Panc1 (cell line): ENCODE data around the gene CDH12. TPM values are rescaled to one million over a fixed set of nuclear protein-coding genes. Genes with fewer than 3 reads are reported as not detected.

Experiments
- ATAC-seq: fragments of 200-7000 bp; cut with Tn5 transposase; 2 replicates; pipeline ENCODE4 v1.9.1; 2020; ENCODE audit warnings: mild to moderate bottlenecking, moderate library complexity
- BruUV-seq: library from RNA; stranded (reverse); fragments of 400-500 nt; replicated peaks from 2 replicates; lab custom pipeline; 2021; lab: Mats Ljungman, UMichigan
- CTCF ChIA-PET: fragments of 300-600 bp; sonication (Branson Sonifier 250); formaldehyde crosslinking; loops from one replicate; lab custom pipeline; 2022; ENCODE audit warnings: antibody characterized with exemption; lab: Charles Lee
- POLR2A ChIA-PET: fragments of 300-600 bp; sonication (Branson Sonifier 250); formaldehyde crosslinking; loops from one replicate; lab custom pipeline; 2022; ENCODE audit warnings: antibody characterized with exemption; lab: Charles Lee
- DNase-seq: peaks from one replicate; pipeline ENCODE4 v3.0.0-alpha.2; 2010; ENCODE audit warnings: low read depth, low spot score
- H3K27ac ChIP-seq: 2 replicates; pipeline ENCODE4 v1.5.1; 2011; ENCODE audit warnings: mild to moderate bottlenecking, low read length, inconsistent platforms
- H3K27me3 ChIP-seq: fragments of 200-500 bp; sonication (Bioruptor generic); 2 replicates; pipeline ENCODE4 v1.6.0; 2014; ENCODE audit warnings: low read length, inconsistent platforms; ENCODE audit not compliant: control insufficient read depth, insufficient read depth
- H3K36me3 ChIP-seq: fragments of 200-500 bp; sonication (Bioruptor generic); 2 replicates; pipeline ENCODE4 v1.5.1; 2014; ENCODE audit warnings: inconsistent platforms, mild to moderate bottlenecking, low read length, moderate library complexity; ENCODE audit not compliant: control insufficient read depth, insufficient read depth
- H3K4me1 ChIP-seq: 2 replicates; pipeline ENCODE4 v1.5.1; 2011; ENCODE audit warnings: inconsistent platforms, mild to moderate bottlenecking, low read length, moderate library complexity; ENCODE audit not compliant: control insufficient read depth, insufficient read depth
- H3K4me3 ChIP-seq, 2 experiments: 2 replicates each; pipeline ENCODE4 v1.5.1; 2011 to 2012; ENCODE audit warnings: low read depth in 2 of 2, low read length in 2 of 2, mild to moderate bottlenecking in 2 of 2, inconsistent platforms in 1 of 2, moderate library complexity in 1 of 2
- H3K9me3 ChIP-seq: fragments of 200-500 bp; sonication (Bioruptor generic); 2 replicates; pipeline ENCODE4 v1.5.1; 2014; ENCODE audit warnings: low read depth, mild to moderate bottlenecking, inconsistent platforms, low read length, moderate library complexity; ENCODE audit not compliant: control insufficient read depth, insufficient read depth
- POLR2AphosphoS5 ChIP-seq: IDR thresholded peaks from 2 replicates; pipeline ENCODE4 v1.6.1; 2012; ENCODE audit warnings: mild to moderate bottlenecking, low read depth, low read length, moderate library complexity
- SIN3A ChIP-seq: IDR thresholded peaks from 2 replicates; pipeline ENCODE4 v1.6.1; 2012; ENCODE audit warnings: low read depth, mild to moderate bottlenecking, low read length, moderate library complexity, borderline replicate concordance; ENCODE audit not compliant: insufficient read depth
- TCF7L2 ChIP-seq: IDR thresholded peaks from 2 replicates; pipeline ENCODE4 v1.6.1; 2011; ENCODE audit warnings: mild to moderate bottlenecking, low read depth, low read length, inconsistent platforms
- in situ Hi-C: cut with HindIII; loops from 2 replicates; pipeline ENCODE4 v1.10.0; 2016; ENCODE audit warnings: low sequenced_read_pairs, low pct_unique_long_range_greater_than_20kb
- intact Hi-C: fragments of 100-400 bp; cut with micrococcal nuclease; formaldehyde crosslinking; loops from one replicate; pipeline ENCODE4 v1.10.0; 2022; ENCODE audit not compliant: unreplicated experiment
- total RNA-seq: library from RNA; stranded (reverse); gene quantifications from one replicate; pipeline ENCODE4 v1.2.1, GENCODE V29; 2021; ENCODE audit not compliant: unreplicated experiment
- TF ChIP-seq, protein P1 (sequence below), 2 experiments: IDR thresholded peaks; 2 replicates each; pipeline ENCODE4 v1.6.1; 2011 to 2012; ENCODE audit warnings: low read depth in 2 of 2, control low read depth in 1 of 2, low read length in 1 of 2, mild to moderate bottlenecking in 1 of 2, moderate library complexity in 1 of 2; ENCODE audit not compliant: insufficient read depth in 1 of 2
- TF ChIP-seq, protein P2 (sequence below): fragments of 450-650 bp; IDR thresholded peaks from 2 replicates; pipeline ENCODE4 v1.5.1; 2017; ENCODE audit warnings: mild to moderate bottlenecking

The CDH12 gene
- total RNA-seq, 1 experiment from 2014 or later, result not detected

DNA sequence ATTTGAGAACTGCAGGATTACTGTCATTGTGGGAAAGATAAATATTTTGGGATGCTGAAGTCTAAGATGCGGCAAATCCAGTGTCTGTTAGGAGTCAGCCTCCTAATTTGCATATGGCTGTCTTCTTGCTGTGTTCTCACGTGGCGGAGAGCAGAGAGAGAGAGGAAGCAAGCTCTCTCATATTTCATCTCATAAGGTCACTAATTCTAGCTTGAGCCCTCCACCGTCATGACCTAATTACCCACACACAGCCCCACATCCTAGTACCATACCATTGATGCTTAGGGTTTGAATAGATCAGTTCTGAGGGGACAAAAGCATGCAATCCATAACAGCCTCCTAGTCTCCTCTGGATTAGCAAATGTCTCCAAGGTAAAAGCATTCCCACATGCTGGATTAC lies 124.5 kb downstream of the CDH12 start:
- Histone ChIP-seq H3K27me3 (no peaks in the 10 kb centered on the region), H3K9me3 (no peaks in the 10 kb centered on the region), H3K4me3 (no peak overlapping the region), H3K4me1 (no peaks in the 10 kb centered on the region), H3K36me3 (no peaks in the 10 kb centered on the region), H3K27ac (no peak overlapping the region)
- BruUV-seq, result no TSS peak
- DNase-seq (no peak), ATAC-seq (no peak)
- ChIA-PET CTCF (no interaction called here), POLR2A (no interaction called here)
- in situ Hi-C loops, result no loop called here
- intact Hi-C loops, result no loop called here
- TF ChIP-seq, protein P1, sequence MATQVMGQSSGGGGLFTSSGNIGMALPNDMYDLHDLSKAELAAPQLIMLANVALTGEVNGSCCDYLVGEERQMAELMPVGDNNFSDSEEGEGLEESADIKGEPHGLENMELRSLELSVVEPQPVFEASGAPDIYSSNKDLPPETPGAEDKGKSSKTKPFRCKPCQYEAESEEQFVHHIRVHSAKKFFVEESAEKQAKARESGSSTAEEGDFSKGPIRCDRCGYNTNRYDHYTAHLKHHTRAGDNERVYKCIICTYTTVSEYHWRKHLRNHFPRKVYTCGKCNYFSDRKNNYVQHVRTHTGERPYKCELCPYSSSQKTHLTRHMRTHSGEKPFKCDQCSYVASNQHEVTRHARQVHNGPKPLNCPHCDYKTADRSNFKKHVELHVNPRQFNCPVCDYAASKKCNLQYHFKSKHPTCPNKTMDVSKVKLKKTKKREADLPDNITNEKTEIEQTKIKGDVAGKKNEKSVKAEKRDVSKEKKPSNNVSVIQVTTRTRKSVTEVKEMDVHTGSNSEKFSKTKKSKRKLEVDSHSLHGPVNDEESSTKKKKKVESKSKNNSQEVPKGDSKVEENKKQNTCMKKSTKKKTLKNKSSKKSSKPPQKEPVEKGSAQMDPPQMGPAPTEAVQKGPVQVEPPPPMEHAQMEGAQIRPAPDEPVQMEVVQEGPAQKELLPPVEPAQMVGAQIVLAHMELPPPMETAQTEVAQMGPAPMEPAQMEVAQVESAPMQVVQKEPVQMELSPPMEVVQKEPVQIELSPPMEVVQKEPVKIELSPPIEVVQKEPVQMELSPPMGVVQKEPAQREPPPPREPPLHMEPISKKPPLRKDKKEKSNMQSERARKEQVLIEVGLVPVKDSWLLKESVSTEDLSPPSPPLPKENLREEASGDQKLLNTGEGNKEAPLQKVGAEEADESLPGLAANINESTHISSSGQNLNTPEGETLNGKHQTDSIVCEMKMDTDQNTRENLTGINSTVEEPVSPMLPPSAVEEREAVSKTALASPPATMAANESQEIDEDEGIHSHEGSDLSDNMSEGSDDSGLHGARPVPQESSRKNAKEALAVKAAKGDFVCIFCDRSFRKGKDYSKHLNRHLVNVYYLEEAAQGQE (IDR thresholded peaks at IDR 0.05; ENCODE audit: insufficient read depth in 1 of 2, low read depth in 2 of 2, low read length in 1 of 2), result no peak
- TF ChIP-seq TCF7L2, result no peak
- no peak for TF ChIP-seq SIN3A
- TF ChIP-seq, protein P2, sequence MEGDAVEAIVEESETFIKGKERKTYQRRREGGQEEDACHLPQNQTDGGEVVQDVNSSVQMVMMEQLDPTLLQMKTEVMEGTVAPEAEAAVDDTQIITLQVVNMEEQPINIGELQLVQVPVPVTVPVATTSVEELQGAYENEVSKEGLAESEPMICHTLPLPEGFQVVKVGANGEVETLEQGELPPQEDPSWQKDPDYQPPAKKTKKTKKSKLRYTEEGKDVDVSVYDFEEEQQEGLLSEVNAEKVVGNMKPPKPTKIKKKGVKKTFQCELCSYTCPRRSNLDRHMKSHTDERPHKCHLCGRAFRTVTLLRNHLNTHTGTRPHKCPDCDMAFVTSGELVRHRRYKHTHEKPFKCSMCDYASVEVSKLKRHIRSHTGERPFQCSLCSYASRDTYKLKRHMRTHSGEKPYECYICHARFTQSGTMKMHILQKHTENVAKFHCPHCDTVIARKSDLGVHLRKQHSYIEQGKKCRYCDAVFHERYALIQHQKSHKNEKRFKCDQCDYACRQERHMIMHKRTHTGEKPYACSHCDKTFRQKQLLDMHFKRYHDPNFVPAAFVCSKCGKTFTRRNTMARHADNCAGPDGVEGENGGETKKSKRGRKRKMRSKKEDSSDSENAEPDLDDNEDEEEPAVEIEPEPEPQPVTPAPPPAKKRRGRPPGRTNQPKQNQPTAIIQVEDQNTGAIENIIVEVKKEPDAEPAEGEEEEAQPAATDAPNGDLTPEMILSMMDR, result no peak
- TF ChIP-seq POLR2AphosphoS5, result no peak

DNA sequence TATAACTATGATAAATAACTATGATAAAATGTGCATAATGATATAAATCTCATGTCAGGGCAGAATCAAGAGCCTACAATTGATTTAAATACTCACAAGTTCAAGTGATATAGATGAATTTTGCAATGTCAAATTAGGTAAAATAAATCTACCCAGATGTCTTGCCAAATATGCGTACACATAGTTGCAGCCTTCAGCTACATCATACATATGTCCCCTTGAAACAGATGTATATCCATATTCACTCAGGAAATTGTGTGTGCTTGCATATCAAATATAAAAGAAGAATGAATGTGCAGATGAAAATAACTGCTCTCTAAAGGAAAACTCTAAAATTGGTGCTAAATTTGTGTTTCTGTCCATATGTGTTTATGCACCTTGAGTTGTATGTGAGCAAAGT lies 130.7 kb downstream of the CDH12 start:
- no TSS peak for BruUV-seq
- DNase-seq (no peak), ATAC-seq (no peak)
- POLR2A ChIA-PET, result no interaction called here
- Histone ChIP-seq H3K27me3 (no peaks in the 10 kb centered on the region), H3K9me3 (no peaks in the 10 kb centered on the region), H3K27ac (no peak overlapping the region), H3K4me1 (no peaks in the 10 kb centered on the region), H3K4me3 (no peak overlapping the region), H3K36me3 (no peaks in the 10 kb centered on the region)
- CTCF ChIA-PET, result no interaction called here
- intact Hi-C loops, result no loop called here
- in situ Hi-C loops, result no loop called here
- TF ChIP-seq SIN3A (no peak), TCF7L2 (no peak), POLR2AphosphoS5 (no peak)
- TF ChIP-seq, protein P2, result no peak
- TF ChIP-seq, protein P1 (IDR thresholded peaks at IDR 0.05; ENCODE audit: insufficient read depth in 1 of 2, low read depth in 2 of 2, low read length in 1 of 2), result no peak
